Esophagus muscularis mucosa (tissue), 4 donors: ENCODE results near the gene KRTAP10-7. TPM values are rescaled to one million over a fixed set of nuclear protein-coding genes. Genes with fewer than 3 reads are reported as not detected.
A peak's percentile ranks its signal among the peaks of the same experiment; 100 is the strongest.

Experiments used
- DNase-seq: peaks from one replicate; pipeline ENCODE4 v3.0.0-alpha.2; 2017; ENCODE audit errors: extremely low spot score
- H3K27ac ChIP-seq, 4 donors: fragments of 200-600 bp; sonication (generic); replicated peaks in 1 of 4; 1 replicate in 3 of 4; 2 replicates in 1 of 4; pipeline ENCODE4 v1.5.1; 2016 to 2019; ENCODE audit warnings: mild to moderate bottlenecking in 1 of 4
- H3K27me3 ChIP-seq, 4 donors: fragments of 200-600 bp; sonication (generic); one replicate each; pipeline versions ENCODE4 v1.5.1 to v1.6.0; 2016 to 2019
- H3K36me3 ChIP-seq, 4 donors: fragments of 200-600 bp; sonication (generic); one replicate each; pipeline ENCODE4 v1.5.1; 2016 to 2019
- H3K4me1 ChIP-seq, 4 donors: fragments of 200-600 bp; sonication (generic); one replicate each; pipeline ENCODE4 v1.5.1; 2016 to 2019
- H3K4me3 ChIP-seq, 4 donors: fragments of 200-600 bp; sonication (generic); 1 replicate in 2 of 4; 2 replicates in 2 of 4; pipeline ENCODE4 v1.5.1; 2016 to 2019; ENCODE audit warnings: mild to moderate bottlenecking in 4 of 4, moderate library complexity in 1 of 4
- H3K9me3 ChIP-seq, 4 donors: fragments of 200-600 bp; sonication (generic); 1 replicate in 3 of 4; 2 replicates in 1 of 4; pipeline ENCODE4 v1.5.1; 2016 to 2019
- EP300 ChIP-seq: sonication (generic); formaldehyde crosslinking; IDR thresholded peaks from one replicate; pipeline ENCODE4 v1.6.1; 2017; ENCODE audit warnings: antibody characterized with exemption
- POLR2A ChIP-seq: fragments of 450-650 bp; IDR thresholded peaks from one replicate; pipeline ENCODE4 v1.6.1; 2017; ENCODE audit warnings: antibody characterized with exemption, moderate library complexity, mild to moderate bottlenecking, low read depth
- POLR2AphosphoS5 ChIP-seq, 2 donors: sonication (generic); formaldehyde crosslinking; IDR thresholded peaks; one replicate each; pipeline ENCODE4 v1.6.1; 2017; ENCODE audit warnings: antibody characterized with exemption in 2 of 2
- WGBS: methylation state at CpG from one replicate; pipeline ENCODE4 v1.1.5; 2018; 5-methylcytosine and 5-hydroxymethylcytosine counted together
- intact Hi-C: fragments of 100-400 bp; cut with DNase I; formaldehyde crosslinking; loops from one replicate; pipeline ENCODE4 v1.15.1; 2023
- total RNA-seq, 4 donors: library from RNA; depleted of rRNA; stranded (reverse); fragments of >200 nt; gene quantifications; one replicate each; pipeline versions ENCODE4 v1.1.0 to v1.2.1, GENCODE V29; 2016
- TF ChIP-seq, protein P1 (sequence below), 3 experiments: fragments of 200-600 bp in 2 of 3; fragments of 450-650 bp in 1 of 3; sonication (generic) in 2 of 3; IDR thresholded peaks; one replicate each; pipeline ENCODE4 v1.5.1; 2017 to 2019; ENCODE audit warnings: antibody characterized with exemption in 3 of 3, mild to moderate bottlenecking in 2 of 3, moderate library complexity in 1 of 3

The KRTAP10-7 gene
- total RNA-seq, 4 donors from 2014 or later = not detected

DNA sequence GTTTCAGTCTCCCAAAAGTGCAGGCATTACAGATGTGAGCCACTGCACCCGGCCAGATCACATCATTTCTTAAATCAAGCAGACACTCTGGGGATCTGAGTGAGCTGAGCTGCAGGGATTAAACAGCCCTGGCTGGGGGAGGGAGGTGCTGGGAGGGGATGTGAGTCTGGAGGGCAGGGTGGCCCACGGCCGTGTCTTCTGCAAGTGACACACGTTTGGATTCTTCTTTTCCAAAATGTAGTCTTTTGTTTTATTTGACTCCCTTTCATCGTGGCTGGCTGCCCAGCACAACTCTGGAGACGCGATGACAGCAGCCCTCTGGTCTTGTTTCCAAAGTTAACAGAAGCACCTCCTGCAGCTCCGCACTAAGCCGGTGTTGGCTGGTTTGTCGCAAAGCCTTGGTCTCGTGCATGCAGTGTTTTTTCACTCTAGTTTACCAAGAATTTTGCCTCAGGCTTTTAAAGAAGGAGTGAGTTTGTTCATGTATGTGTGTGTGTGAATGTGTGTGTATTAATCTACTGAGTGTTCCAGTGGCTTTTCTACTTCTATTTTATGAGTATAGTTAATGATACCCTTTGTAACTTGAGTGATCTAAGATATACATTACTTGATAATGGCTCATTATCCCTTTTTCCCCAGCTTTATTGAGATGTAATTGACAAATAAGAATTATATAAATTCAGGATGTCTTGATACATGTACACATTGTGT lies 17.2 kb upstream of the KRTAP10-7 start:
- H3K9me3 ChIP-seq = peaks cover 0 to 22% (median 4%) of the 10 kb centered on the region in 4 donors
- no peak overlapping the region for H3K4me3 ChIP-seq
- H3K36me3 ChIP-seq = no peaks in the 10 kb centered on the region
- DNase-seq = peak; percentile 80
- TF ChIP-seq EP300 = no peak
- TF ChIP-seq, protein P1, sequence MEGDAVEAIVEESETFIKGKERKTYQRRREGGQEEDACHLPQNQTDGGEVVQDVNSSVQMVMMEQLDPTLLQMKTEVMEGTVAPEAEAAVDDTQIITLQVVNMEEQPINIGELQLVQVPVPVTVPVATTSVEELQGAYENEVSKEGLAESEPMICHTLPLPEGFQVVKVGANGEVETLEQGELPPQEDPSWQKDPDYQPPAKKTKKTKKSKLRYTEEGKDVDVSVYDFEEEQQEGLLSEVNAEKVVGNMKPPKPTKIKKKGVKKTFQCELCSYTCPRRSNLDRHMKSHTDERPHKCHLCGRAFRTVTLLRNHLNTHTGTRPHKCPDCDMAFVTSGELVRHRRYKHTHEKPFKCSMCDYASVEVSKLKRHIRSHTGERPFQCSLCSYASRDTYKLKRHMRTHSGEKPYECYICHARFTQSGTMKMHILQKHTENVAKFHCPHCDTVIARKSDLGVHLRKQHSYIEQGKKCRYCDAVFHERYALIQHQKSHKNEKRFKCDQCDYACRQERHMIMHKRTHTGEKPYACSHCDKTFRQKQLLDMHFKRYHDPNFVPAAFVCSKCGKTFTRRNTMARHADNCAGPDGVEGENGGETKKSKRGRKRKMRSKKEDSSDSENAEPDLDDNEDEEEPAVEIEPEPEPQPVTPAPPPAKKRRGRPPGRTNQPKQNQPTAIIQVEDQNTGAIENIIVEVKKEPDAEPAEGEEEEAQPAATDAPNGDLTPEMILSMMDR (IDR thresholded peaks at IDR 0.05) = no peak
- TF ChIP-seq POLR2A = no peak
- no peak for TF ChIP-seq POLR2AphosphoS5 (IDR thresholded peaks at IDR 0.05)
- WGBS = 20% methylated on average over 11 of the region's 11 CpGs
- peaks cover 0 to 38% (median 0%) of the 10 kb centered on the region in 4 donors for H3K27me3 ChIP-seq
- intact Hi-C loops = no loop called here
- H3K27ac ChIP-seq = no peak overlapping the region
- H3K4me1 ChIP-seq = peaks cover 0 to 16% (median 5%) of the 10 kb centered on the region in 4 donors

DNA sequence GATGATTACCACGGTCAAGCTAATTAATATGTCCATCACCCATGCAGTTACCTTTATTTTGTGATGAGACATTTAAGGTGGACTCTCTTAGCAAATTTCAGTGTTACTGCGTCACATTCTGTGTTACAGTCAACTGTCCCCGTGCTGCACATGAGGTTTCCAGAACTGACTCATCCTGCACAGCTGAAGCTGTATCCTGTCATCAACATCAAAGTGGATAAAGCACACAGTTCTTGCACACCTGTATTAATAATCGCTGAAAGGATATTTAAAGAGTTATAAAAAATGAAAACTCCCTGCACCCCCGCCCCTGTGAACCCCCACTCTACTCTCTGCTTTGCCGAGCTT lies 16.6 kb upstream of the KRTAP10-7 start:
- H3K9me3 ChIP-seq = peaks cover 0 to 22% (median 4%) of the 10 kb centered on the region in 4 donors
- no peak for DNase-seq
- peaks cover 0 to 38% (median 0%) of the 10 kb centered on the region in 4 donors for H3K27me3 ChIP-seq
- 67% methylated on average over 6 of the region's 6 CpGs for WGBS
- no peaks in the 10 kb centered on the region for H3K36me3 ChIP-seq
- TF ChIP-seq POLR2A = no peak
- TF ChIP-seq EP300 = no peak
- no peak for TF ChIP-seq POLR2AphosphoS5 (IDR thresholded peaks at IDR 0.05)
- TF ChIP-seq, protein P1 (IDR thresholded peaks at IDR 0.05) = no peak
- intact Hi-C loops = no loop called here
- no peak overlapping the region for H3K27ac ChIP-seq
- H3K4me3 ChIP-seq = no peak overlapping the region
- H3K4me1 ChIP-seq = peaks cover 0 to 16% (median 5%) of the 10 kb centered on the region in 4 donors

DNA sequence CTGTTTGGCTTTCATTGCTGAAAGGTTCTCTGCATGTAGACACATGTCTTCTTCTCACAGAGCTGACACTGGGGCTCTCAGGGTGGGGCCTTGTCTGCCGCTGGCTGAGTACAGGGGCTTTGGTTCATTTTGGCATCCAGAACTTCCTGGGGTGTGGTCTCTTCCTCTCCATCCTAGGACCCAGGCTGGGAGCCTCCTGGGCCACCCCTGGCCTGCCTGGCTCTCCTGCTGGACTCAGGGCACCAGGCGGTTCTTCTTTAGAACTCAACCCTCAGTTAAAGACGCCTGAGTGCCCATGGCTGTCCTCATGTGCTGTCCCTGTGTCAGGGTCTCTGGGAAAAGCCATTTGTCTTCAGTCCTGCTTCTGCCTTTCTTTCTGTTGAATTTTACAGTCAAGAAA lies 14.5 kb upstream of the KRTAP10-7 start:
- Histone ChIP-seq H3K4me1 (peaks cover 0 to 16% (median 5%) of the 10 kb centered on the region in 4 donors), H3K27ac (no peak overlapping the region), H3K9me3 (peaks cover 0 to 14% (median 4%) of the 10 kb centered on the region in 4 donors), H3K4me3 (no peak overlapping the region), H3K36me3 (no peaks in the 10 kb centered on the region), H3K27me3 (peaks cover 0 to 44% (median 0%) of the 10 kb centered on the region in 4 donors)
- 89% methylated on average over 3 of the region's 3 CpGs for WGBS
- peak; percentile 47 for DNase-seq
- intact Hi-C loops = no loop called here
- no peak for TF ChIP-seq EP300
- TF ChIP-seq POLR2A = no peak
- no peak for TF ChIP-seq POLR2AphosphoS5 (IDR thresholded peaks at IDR 0.05)
- TF ChIP-seq, protein P1 (IDR thresholded peaks at IDR 0.05) = no peak

DNA sequence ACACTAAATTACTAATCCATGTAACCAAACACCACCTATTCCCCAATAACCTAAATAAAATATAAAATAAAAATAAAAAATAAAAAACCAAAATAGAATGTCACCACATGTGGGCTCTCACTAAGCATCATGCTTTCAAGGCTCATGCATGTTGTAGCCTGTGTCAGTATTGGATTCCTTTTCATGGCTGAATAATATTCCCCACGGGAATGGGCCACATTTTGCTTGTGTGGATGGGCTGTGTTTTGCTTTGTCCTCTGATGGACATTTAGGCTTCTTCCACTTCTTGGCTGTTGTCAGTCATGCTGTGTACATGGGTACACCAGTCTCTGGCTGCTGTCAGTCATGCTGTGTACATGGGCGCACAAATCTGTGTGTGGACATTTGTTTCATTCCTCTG lies 11.3 kb upstream of the KRTAP10-7 start:
- Histone ChIP-seq H3K27ac (no peak overlapping the region), H3K36me3 (no peaks in the 10 kb centered on the region), H3K27me3 (peaks cover 0 to 64% (median 0%) of the 10 kb centered on the region in 4 donors), H3K4me1 (peaks cover 0 to 5% (median 2%) of the 10 kb centered on the region in 4 donors), H3K4me3 (no peak overlapping the region), H3K9me3 (no peaks in the 10 kb centered on the region)
- 96% methylated on average over 2 of the region's 2 CpGs for WGBS
- intact Hi-C loops = no loop called here
- peak; percentile 45 for DNase-seq
- TF ChIP-seq POLR2A = no peak
- TF ChIP-seq EP300 = no peak
- TF ChIP-seq POLR2AphosphoS5 (IDR thresholded peaks at IDR 0.05) = no peak
- TF ChIP-seq, protein P1 (IDR thresholded peaks at IDR 0.05) = no peak
